CD4-positive, alpha-beta T cell treated with Interleukin-2 at 100 ng/mL for 4 hours (primary cell): ENCODE measurements around the gene P2RY14.

Source experiments
- DNase-seq: peaks from one replicate; pipeline ENCODE4 v3.0.0-alpha.2; 2020; ENCODE audit warnings: low spot score

The P2RY14 gene

DNA sequence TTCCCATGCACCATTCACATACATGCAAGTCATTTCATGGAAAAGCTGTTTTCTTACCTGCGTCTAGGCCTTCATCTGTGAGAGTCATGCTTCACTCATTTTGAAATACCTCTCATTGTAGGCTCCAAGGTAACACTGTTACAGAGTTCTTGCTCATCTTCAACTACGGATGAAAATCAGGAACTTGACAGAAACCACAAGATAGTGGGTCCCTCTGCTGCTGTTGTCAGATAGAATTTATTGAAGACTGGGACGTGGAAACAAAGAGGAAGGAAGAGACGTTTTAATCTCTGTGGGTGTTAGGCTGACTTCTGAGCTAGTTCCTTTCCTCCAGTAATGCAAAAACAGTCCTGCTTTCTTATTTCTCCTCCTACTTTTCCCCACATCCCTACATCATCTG lies at the start of gene P2RY14:
Gene P2RY14, minus strand, starts transcription at position 313 of the 400 bp plus-strand sequence. CDS start 64,226 bp downstream, outside the sequence.
- peak; percentile 31 for DNase-seq

DNA sequence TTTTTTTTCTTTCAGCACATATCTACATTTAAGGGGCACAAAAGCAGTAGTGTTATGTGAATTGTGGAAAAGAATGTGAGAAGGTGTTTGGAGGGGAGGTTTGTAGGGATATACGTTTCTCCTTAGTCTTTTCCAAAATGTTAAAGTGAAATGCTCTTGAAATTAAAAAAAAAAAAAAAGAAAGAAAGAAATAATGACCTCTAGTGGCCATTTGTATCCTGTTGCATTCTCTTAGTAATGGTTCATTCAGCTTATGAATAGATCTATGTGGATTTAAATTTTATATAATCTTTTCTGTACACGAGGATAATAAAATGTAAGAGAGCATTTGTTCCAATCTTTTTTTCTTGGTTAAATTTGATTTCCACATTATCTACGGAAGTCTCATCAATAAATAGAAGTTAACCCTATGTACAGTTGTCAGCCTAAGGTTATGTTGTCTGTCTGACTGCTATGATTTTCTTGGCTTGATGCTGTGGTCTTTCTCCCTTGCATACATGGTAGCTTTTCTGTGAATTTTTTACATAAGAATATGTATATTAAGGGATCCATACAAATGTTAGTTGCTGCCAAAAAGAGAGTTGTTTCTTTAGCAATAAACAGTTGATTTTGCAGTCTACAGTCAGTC lies 49.3 kb upstream of the P2RY14 start:
- DNase-seq: no peak

DNA sequence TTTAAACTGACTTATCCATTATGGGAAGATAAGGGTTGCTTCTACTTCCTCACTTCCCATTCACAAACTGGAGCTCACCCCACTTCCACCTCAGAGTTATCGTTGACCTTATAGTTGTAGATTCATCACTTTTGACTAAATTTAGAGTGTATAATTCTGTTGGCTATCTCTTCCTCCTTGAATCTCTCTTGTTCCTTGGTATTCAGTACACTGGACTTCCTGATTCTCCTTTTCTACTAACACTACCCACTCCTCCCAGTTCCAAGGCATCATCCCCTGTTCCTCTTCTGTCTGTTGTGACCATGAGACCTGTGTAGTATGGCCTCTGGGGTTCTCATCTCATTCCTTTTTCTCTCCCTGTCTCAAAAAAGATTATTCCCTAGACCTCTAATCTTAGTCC lies 44.2 kb upstream of the P2RY14 start:
- DNase-seq: no peak

DNA sequence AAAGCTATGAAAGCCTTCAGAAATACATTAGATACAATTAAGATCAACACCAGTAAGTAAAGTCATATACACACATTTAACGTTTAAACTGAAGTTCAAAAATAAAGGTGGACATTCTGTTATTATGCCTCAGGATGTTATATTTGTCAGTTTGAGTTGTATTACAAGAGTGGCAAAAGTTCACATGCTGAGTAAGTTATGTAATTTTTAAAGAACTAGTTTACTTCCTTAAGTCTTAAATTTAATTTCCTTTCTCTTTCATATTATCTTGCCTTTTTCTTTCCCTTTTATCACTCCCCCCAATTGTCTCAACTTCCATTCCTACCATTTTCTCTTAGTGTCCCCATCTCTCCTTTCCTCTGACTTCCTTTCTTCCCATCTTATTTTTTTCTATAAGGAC lies 43.2 kb upstream of the P2RY14 start:
- DNase-seq: no peak

DNA sequence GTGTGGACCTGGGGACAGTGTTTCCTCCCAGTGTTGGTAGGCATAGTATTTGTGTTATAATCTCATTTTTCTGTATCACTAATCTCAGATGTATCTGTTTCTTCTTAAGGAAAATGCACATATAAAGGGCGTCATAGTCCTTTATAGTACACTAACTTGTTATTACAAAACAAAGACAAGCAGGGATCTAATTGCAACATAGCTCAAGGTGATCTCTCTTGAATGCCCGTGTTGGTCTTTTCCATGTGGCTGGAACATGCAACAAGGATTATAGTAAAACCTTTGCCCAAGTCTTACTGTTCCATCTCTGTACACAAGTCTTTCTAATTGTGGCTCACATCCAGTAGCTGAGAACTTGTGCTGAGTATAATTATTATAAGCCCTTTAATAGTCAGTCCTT lies 41.8 kb upstream of the P2RY14 start:
- no peak for DNase-seq

DNA sequence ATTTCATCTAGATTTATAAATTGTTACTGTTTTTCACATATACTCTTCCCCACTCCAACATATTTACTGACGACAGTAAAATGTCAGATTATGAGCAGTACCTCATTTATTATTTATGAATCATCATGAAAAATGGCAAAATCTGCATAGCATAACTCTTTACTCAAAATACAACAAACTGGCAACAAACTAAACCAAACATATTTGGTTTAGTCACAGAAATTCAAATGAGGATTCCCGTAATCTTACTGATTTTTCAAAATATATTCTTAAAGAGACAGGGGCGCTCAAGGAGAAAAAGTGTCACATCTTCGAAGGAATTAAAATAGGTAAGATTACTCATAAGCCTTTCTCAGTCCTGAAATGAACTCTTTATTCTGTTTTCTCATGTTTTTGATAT lies 41.3 kb upstream of the P2RY14 start:
- no peak for DNase-seq

DNA sequence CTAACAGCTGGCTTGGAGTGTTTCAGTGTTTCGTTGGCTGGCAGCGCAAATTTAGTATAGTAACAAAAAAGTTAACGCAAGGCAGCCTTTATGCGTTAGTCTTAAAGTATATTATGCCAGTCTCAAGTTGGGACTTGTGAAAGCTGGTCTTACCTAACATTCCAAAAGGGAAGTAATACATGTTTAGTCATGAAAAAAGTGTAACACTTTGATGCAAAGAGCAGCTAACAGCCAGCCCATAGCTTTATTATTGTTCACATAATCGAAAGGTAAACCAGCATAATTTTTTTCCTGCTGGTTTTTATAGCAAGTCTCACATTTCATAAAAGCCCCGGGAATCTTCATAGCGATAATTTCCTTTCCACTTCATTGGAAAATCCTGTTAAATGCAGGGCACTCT lies 40.6 kb upstream of the P2RY14 start:
- DNase-seq: no peak

DNA sequence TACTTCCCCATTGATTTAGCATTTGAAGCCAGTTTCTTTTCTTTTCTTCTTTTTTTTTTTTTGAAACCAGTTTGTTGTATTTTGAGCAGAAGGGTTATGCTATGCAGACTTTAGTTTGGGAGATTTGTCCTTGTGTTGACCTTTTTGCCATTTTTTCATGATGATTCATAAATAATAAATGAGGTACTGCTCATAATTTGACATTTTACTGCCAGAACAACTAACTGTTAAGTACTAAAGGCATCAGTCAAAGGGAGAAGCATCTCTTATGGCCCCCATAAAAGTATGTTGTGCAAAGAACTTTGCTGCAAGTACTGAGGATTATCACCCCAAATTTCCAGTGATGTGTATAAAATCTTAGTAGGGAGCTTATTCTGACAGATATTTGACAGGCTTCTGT lies 40.0 kb upstream of the P2RY14 start:
- DNase-seq: no peak

DNA sequence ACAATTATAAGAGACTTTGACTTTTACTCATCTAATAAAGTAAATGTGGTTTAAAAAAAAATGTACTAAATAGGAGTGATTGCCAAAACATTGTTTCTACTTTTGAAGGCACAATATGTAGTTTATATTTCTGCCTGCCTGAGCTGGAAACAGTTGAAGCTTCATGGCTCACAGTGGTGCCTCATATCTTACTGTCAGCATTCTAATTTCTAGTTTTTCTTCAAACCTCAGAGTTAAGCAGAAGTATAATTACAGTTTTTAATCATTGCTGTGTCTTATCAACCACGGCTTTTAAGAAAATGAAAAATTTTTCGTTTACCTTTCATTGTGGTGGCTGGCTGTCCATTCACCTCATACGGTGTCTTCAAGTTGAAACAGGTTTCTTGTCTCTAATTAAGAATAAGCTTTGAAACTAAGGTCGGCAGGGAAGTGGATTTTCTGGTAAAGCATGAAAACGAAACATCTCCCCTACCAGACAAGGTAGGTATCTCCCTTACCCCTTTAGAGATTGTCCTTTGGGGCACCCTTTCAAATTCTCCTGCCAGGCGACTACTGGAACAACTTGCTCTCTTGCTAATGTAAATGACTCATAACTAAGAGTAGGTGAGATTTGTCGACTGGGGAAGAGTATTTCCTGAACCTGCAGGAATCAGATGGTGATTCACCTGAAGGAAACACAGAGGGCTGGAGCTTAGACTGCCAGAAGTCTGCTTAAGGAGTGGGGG lies 38.1 kb upstream of the P2RY14 start, which contains the start of gene GPR87:
Gene GPR87, minus strand, starts transcription at position 554 of the 725 bp plus-strand sequence. CDS start 16,720 bp downstream, outside the sequence.
- DNase-seq: peak; percentile 10

DNA sequence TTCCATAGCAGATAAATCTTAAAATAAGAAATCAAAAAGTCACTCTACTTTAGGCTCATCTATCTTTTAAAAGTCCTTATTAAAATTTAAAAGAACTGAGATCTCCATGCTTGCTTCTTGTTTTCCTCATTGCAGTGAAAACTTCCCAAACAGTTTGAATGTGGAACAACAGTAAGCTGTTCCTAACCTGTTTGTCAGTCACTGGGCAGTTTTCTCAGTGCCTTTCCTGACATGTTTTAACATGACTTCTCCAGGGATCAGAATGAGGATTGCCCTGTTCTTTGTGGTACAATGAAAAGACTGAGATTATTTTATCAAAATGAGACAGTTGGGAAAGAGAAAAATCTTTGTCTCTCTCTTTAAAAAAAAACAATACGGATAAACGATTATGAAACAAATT lies 37.5 kb upstream of the P2RY14 start:
- no peak for DNase-seq

DNA sequence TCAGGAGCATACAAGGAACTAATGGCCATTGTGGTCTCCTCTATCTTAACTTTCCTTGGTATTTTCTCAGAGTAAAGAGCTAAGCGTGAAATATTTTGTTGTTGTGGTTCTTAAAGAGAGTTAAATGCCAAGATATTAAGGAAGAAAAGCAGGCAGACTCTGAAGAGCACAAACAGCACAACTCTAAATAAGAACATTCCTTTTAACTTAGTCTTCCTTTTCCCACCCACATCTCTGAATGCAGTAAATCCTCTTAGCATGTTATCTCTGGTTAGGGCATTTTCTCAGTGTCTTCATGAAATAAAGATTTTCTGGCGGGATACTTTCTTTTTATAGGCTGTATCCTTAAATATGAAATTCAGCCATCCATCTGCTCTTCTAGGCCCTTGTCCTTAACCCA lies 36.8 kb upstream of the P2RY14 start:
- DNase-seq: no peak

DNA sequence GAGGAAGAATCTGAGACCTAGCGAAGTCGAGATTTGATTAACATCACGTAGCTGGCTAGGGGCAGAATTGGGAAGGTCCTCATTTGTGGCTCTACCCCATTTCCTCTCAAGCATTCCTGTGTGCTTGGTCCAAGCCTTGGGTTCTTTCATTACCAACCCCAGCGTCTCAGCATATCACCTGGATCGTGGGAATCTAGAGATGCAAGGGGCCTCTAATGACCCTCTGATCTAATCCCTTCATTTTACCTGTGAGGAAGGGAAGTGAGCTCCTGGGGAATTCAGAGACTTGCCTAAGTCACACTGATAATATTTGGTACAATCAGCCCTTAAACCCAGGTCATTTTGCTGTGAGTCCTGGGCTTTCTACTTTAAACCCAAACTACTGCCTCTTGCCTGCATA lies 36.3 kb upstream of the P2RY14 start:
- DNase-seq: no peak

DNA sequence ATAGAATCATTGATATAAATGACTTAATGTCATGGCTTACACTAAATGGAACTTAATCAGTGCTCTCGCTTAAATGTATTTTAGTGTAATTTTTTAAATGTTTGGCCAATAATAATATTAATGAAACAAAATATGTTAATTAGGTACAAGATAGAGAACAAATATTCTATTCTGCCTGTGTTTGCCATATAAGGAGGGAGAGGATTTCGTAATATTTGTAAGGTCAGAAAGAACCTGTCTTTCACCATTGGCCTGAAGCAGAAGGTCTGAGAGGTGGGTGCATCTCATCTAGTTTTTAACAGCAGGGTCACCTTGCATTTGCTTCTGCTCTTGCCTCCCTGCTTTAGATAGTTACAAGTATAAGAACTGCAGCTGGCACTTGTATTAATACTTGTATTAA lies 35.8 kb upstream of the P2RY14 start:
- DNase-seq: no peak

DNA sequence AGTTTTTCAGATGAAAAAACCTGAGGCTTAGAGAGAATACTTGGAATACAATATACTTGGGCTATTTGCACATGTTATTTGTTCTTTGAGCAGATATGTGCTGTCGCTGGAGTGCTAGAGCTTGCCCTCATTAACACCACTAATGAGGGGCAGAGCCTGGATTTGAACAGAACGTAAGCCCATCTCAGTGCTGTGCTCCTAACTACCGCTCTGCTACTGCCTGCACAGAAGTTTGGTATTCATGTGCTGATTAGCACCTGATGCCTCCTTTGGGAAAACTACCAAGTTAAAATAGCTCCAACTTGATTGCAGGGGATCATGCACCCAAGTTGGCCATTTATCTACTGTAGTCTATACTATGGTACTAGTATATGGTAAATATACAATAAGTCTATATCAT lies 34.6 kb upstream of the P2RY14 start:
- no peak for DNase-seq

DNA sequence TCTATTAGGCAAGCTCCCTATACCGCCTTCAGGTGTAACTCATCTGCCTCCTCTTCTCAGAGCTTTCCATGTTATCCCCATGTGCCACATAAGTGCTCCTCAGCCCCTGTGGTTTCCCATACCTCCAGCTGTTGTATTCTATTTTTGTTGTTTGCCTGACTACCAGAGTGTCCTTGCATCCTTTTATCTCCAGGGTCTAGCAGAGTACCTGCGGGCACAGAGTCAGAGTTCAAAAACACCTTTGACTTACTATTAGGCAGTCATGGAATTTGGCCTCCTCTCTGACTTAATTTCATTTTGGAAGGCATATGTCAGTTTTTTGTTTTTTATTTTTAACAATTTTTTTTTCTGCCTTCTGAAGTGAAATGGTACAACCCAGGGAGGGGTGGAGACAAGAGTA lies 31.2 kb upstream of the P2RY14 start:
- DNase-seq: no peak

DNA sequence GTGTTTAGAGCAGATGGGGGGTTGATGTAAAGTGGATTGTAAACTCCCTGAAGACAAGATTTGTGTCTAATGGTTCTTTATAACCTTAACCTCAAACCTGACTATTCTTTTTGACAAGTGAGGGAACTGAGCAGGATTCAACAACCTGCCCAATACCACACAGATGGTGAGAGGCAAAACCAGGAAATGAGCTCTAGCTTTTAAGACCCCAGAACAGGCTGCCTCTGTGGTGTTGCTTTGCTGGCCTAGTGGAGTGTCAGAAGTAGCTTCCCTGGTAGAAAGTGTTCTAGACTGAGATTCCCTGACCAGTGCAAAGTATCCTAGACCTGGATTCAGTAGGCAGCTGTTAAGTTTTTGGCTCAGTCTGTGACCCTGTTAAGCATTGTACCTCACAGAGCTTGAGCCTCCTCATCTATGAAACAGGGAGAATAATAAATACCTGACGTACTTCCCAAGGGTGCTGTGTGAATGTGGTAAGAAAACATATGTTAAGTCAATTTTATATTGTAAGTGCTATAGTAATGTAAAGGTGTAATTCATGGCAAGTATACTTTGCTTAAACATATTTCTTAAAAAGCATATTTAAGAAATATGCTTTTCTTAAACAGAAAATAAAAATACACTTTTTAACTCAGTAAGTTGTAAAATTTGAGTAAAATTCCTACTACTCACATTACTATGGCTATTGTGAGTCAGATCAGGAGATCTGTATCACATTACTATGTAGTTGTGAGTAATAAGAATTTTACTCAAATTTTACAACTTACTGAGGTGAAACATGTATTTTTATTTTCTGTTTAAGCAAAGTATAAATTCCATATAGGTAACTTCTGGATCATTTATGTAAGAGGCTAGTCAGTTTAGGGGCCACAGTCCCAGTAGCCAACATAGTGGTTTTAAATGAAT lies 29.5 kb upstream of the P2RY14 start:
- DNase-seq: no peak

DNA sequence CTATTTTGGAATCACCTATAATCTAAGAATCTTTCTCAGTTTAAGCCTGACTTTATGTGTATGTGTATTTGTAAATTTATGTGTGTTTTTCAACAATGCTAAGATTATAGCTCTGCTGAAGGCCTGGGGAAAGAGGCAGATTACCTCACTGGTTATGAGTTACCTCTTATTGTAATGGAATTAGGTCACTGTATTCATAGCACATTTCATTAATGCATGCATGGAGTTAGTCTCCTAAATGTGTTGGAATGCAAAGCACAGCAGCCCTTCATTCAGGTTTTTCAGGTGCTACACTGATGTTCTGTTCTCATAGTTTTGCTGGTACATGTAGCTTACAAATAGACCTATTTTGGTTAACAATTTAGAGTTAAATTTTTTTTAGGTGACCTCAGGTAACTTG lies 28.8 kb upstream of the P2RY14 start:
- no peak for DNase-seq

DNA sequence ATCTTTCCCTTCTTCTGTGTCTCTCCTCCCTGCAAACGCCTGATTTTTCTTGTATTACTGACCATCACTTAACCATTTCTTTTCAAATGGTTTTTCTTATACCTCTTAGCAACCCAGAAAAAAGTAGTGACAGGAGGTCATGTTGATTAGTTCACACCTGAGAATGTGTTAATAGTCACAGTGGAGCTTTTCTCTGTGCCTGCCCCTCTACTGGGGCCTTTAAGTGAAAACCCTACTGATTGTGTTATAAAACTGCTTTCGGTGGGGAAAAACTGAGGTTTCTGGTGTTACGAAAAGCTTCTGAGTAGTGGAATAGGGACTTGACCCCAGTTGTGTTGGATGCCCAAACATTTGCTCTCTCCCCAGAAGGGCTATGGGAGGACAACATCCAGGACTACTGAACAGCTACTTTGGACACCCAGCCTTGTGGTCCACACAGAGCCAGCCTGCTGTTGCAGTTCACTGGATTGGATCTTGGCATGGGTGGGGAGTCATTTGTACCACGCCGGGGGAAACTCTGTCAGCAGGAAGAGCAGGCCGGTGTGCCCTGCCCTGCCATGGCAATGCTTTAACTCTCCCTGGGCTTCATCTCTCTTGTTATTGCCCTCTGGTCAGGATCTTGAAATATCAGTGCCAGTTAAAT lies 27.9 kb upstream of the P2RY14 start:
- DNase-seq: no peak

DNA sequence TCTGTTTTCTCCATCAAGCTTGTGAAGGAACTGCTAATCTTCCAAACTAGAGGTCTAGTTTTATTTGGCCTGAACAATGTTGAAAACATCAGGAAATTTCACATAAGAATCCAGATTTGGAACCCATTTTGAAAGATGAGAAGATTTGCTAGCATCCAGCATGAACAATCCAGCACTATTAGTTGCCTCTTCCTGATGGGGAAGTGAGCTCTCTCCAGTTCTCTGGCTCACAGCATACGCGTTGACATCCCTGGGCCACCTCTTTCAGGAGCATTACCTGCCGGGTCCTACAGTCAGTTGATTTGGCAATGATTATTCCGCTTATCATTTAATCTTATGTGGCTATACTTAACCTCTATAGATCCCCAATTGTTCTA lies 27.4 kb upstream of the P2RY14 start:
- no peak for DNase-seq

DNA sequence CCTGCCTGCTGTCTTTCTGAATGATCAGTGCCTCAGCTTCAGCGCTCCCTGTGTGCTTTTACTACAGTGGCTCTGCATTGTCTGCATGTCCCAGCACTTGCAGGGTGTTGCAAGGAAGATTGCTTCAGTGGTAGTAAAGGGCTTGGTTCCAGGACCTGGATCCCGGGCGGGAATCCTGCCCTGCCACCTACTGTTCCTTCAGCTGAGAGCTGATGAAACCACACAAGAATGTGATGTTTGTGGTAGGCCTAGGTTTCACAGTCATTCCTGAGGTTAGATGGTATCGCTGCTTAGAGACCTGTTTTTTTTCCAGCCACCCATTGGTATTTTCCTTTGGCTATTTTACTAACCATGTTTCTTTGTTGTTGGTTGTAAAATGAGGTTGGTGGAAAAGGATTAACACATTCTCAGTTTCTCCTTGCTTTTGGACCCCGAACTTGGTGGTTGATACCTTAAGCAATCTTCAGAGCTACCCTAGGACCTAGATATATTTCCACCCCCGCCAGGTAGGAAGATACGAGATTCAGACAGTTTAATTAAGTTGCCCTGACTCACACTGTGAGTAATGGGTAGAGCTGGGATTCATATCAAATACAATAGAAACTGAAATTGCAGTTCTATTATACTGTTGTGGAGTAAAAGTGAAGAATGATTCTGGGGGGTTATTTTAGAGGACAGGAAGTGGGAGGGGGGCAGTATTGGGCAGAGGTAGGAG lies 26.9 kb upstream of the P2RY14 start:
- no peak for DNase-seq

DNA sequence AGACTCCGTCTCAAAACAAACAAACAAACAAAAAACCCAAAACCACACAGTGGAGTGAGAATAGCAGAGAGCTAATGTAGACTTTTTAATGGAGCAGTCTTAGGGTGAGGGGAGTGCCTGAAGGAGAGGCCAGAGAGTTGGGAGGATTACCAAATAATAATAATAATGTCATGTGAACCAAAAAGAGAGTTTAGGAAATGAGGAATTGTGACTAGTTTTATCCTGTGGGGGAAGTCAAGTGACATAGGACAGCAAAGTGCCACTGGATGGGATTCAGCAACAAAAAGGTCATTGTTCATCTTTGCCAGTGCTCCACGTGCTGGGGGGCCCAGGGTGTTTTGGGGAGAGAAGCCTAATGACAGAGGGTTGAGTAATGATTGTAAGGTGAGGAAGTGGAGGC lies 25.4 kb upstream of the P2RY14 start:
- no peak for DNase-seq

DNA sequence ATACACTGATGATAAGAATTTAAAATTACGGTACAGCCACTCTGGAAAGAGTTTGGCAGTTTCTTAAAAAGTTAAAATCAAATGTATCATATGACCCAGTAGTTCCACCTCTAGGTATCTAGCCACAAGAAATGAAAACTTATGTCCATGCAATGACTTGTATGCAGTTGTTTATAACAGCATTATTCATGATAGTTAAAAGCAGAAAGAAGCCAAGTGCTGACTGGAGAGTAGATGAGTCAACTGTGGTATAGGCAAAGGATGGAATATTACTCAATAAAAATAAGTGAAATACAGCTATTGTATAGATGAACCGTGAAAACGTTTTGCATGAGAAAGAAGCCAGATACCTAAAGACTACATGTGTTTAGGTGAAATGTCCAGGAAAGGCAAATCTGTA lies 23.4 kb upstream of the P2RY14 start:
- DNase-seq: no peak
